DMS114 treated with DMSO at 0.1 percent for 48 hours (cell line): ENCODE data around the gene TSPYL1.

Experiments used
- DNase-seq: peaks from one replicate; lab custom pipeline; 2025; ENCODE audit not compliant: unreplicated experiment; lab: John Stamatoyannopoulos, UW

Gene TSPYL1

GRCh38 chr6:116265041-116265829, 14.5 kb downstream of the TSPYL1 start:
- DNase-seq, result no peak

- DNase-seq, result no peak
These were observed 16.4 kb downstream of the TSPYL1 start for GRCh38 chr6:116263353-116263752.

GRCh38 chr6:116258520-116258919, 21.2 kb downstream of the TSPYL1 start:
- DNase-seq, result no peak

- DNase-seq, result no peak
These were observed 23.0 kb downstream of the TSPYL1 start for GRCh38 chr6:116256694-116257093.

DNA sequence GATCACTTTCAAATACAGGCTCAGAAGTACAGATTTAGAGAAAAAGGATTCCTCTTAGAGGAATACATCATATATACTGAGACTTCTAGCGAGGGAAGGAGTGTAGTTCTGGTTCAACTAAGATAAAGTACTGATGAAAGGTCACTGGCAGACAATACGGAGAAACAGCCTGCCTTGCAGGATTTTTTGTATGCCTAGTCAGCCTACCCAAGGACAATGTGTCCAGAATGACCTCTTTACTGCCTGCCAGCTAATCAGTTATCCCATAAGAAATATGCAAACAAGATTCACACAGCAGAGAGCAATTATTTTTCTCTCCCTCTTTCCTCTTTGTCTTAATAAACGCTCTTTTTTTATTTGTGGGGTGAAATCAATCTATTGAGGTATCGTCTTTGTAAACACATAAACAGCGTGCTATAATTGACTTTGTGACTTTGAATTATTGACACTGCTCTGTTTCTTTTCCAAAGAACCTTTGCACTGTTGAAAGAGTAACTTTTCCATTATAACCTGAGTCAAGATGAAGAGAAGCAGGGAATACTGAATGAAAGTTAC, 24.4 kb downstream of the TSPYL1 start:
- no peak for DNase-seq

GRCh38 chr6:116254297-116255056, 25.3 kb downstream of the TSPYL1 start:
- DNase-seq, result no peak

GRCh38 chr6:116253505-116254296, 26.0 kb downstream of the TSPYL1 start, which contains the start of gene TSPYL4:
TSPYL4 (minus strand) TSS chr6:116254075; CDS start chr6:116254008, 67 bp downstream.
- DNase-seq, result peak; percentile 89

DNA sequence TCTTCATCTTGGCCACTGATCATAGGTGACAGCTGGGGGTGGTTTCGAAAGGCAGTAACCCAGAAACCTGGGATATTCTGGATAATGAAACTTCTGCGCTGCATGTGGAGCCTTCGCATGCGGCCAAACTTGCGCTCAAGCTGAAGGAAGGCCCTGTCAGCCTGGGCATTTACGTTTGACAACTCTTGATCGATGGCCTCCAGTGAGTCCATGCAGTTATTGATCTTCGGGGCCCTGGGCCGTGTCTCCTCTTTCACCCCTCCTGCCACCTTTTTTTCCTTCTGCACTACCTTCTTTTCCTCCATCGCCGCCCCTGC, 26.6 kb downstream of the TSPYL1 start:
- DNase-seq, result no peak

DNA sequence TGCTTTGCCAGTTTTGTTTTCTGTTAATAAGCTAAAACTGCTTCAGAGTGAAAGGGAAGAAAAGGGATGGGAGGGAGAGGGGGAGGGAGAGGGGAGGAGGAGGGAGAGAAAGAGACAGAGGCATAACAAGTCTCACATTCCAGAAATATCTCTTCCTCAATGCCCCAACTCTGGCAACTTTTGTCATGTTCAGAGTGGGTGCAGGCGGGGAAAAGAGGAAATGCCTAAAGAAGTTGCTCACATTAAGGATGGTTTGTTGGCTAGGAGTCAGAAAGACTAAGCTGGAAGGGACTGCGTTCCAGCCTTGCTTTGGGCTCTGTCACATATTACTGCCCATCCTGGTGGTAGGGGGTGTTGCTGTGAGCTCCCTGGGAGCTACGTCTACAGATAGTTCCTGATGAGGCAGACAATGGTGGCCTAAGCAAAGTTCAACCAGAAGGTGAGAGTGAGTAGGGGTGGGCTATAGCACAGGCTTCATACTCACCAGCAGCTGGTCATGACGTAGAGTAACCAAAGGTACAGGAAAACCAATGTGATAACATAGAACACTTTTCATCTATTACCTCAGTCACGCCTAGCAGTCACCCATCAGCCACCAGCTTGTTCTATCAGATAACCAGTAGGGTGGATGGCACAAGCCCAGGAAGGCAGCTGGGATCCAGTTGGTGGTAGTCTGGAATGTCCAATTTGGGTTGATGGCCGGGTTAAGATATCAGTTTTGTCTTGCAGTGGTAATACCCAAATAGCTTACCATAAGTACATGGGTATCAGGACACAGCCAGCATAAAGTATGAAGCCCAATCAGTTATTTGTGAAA, 28.0 kb downstream of the TSPYL1 start:
- no peak for DNase-seq

- DNase-seq, result no peak
These were observed 31.2 kb downstream of the TSPYL1 start for GRCh38 chr6:116248577-116248976.

- no peak for DNase-seq
These were observed 32.4 kb downstream of the TSPYL1 start for GRCh38 chr6:116247285-116247684.

- DNase-seq, result no peak
These were observed 33.6 kb downstream of the TSPYL1 start for GRCh38 chr6:116246089-116246488.

DNA sequence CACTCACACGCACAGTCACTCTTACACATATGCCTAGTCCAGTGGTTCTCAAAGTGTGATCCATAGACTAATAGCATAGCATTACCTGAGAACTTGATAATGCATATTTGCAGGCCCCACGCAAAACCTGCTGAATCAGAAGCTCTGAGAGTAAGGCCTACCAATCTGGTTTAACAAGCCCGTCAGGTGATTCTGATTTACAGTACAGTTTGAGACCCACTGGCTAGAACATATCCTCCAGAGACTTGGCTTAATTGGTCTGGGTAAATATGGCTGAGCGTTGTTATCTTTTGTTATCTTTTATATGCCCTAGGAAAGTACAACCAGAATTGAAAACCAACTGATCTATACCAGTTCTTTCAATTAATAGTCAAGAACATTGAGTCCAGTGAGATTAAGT, 35.4 kb downstream of the TSPYL1 start:
- no peak for DNase-seq

DNA sequence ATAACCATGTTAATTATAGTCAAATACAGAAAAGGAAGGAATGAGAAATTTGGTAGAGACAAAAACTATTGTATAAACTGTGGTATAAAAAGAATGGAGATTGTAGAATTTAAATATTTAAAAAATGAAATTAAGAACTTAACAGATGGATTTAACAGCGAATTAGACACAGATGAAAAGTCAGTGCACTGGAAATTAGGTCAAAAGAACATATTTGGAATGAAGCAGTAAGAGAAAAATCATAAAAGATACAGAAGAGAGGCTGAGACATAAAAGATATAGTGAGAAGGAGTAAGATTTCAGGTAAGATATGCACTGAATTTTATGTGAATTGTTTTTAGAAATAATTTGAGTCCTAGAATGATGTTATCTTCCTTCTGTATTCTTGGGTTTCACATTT, 39.9 kb downstream of the TSPYL1 start:
- no peak for DNase-seq

DNA sequence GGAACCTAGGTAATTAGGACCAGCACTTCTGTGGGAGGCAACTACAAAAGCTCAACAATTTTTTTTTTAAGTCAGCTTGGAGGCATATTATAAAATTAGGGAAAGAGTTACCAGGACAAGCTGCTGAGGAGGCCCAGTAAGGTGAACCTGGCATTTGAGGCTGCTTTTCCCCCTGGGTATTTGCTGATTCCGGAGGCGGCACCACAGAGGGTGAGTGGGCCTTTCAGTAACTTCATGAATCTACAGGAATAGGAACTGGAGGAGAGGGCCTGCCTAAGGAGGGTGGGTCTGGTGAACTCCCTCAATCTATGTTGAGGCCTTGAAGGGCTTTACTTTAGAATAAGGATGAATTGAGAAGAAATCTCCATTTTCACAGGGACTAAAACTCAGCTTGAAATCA, 40.5 kb downstream of the TSPYL1 start:
- DNase-seq, result no peak

DNA sequence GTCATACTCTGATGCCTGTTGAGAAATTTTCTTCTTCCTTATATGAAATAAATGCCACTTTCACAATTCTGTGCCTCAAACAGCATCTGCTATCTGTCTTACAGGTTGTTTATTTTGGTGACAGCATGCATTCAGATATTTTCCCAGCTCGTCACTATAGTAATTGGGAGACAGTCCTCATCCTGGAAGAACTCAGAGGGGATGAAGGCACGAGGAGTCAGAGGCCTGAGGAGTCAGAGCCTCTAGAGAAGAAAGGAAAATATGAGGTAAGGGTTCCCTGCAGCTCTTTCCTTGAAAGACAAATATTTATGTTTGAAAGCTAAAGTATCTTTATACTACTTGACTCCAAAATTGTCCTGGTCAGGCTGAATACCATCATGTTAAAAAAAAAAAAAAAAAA, 41.6 kb downstream of the TSPYL1 start:
- DNase-seq, result no peak

- DNase-seq, result no peak
These were observed 45.0 kb downstream of the TSPYL1 start for GRCh38 chr6:116234689-116235088.

GRCh38 chr6:116229287-116229913, 50.3 kb downstream of the TSPYL1 start:
- DNase-seq, result peak; percentile 13
